Tibial nerve (tissue), 4 donors: ENCODE measurements around the gene CDYL.

Experiments used
- EP300 ChIP-seq, 2 donors: sonication (generic); formaldehyde crosslinking; IDR thresholded peaks; one replicate each; pipeline ENCODE4 v1.6.1; 2017; ENCODE audit warnings: antibody characterized with exemption in 2 of 2, mild to moderate bottlenecking in 1 of 2
- POLR2A ChIP-seq, 2 donors: fragments of 450-650 bp; IDR thresholded peaks; one replicate each; pipeline ENCODE4 v1.6.1; 2017; ENCODE audit warnings: antibody characterized with exemption in 2 of 2, mild to moderate bottlenecking in 2 of 2, moderate library complexity in 2 of 2
- TF ChIP-seq, protein P1 (sequence below), 5 experiments: fragments of 200-600 bp in 3 of 5; fragments of 450-650 bp in 2 of 5; sonication (generic) in 3 of 5; IDR thresholded peaks; one replicate each; pipeline ENCODE4 v1.5.1; 2016 to 2019; ENCODE audit warnings: antibody characterized with exemption in 5 of 5, mild to moderate bottlenecking in 3 of 5, moderate library complexity in 2 of 5

DNA sequence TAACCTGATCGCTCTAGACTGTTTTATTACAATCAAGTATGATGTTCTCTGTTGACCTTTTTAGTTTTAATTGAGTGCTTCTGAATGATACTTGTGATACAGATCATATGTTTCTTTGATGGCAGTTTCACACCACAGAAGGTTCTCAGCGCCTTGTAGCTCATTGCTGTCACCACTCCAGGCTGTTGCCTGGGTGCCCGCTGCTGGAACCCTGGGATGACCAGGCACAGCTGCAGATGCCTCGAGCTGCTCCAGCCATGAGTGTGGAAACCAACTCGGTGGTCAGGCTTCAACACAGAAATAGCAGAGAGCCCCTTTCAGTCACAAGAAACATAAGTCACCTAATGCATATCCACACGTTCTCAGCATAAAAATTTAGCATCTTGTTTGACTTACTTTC is 114.9 kb downstream of the CDYL start:
- TF ChIP-seq EP300 (IDR thresholded peaks at IDR 0.05): no peak
- TF ChIP-seq, protein P1, sequence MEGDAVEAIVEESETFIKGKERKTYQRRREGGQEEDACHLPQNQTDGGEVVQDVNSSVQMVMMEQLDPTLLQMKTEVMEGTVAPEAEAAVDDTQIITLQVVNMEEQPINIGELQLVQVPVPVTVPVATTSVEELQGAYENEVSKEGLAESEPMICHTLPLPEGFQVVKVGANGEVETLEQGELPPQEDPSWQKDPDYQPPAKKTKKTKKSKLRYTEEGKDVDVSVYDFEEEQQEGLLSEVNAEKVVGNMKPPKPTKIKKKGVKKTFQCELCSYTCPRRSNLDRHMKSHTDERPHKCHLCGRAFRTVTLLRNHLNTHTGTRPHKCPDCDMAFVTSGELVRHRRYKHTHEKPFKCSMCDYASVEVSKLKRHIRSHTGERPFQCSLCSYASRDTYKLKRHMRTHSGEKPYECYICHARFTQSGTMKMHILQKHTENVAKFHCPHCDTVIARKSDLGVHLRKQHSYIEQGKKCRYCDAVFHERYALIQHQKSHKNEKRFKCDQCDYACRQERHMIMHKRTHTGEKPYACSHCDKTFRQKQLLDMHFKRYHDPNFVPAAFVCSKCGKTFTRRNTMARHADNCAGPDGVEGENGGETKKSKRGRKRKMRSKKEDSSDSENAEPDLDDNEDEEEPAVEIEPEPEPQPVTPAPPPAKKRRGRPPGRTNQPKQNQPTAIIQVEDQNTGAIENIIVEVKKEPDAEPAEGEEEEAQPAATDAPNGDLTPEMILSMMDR (IDR thresholded peaks at IDR 0.05): no peak
- no peak for TF ChIP-seq POLR2A (IDR thresholded peaks at IDR 0.05)
